Measurements from ENCODE around the gene TSR1. TPM values are rescaled to one million over a fixed set of nuclear protein-coding genes. Genes with fewer than 3 reads are reported as not detected.

TSR1 gene
- total RNA-seq, 1 donor from 2014 or later = 17.7 TPM

DNA sequence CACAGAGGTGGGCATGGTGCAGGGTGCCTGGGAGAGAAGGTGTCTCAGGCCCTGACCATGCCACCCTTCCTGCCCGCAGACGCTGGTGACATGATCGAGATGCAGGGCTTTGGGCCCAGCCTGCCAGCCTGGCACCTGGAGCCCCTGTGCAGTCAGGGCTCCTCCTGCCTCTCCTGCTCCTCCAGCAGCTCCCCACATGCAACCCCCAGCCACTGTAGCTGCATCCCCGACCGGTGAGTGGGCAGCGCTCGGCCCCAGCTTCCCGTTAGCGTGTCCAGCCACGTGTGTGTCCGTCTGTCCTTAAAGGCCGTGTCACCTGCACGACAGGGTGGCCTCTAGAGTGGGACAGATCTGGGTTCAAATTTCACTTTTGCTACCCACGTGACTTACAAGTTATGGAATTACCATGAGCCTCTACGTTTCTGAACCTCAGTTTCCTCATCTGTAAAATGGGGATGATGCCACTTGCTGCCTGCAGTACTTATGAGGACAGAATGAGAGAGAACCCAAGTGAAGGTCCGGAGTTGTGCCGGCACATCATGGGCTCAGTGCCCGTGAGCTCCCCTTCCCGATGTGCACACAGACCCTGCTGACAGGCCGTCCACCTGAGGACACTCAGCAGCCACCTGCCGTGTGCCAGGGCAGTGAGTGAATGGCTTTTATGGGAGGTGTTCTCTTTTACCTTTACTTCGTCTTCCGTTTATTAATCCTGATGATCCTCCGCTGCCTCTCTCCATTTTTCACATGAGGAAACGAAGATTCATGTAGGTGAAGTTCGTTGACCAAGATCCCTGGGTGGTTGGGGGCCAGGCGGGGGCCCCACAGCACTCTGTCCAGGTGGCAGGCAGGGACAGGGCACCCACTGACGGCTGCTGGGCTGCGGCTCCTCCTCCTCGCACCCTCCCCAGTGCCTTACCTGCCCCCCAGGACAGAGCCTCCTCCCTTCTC is 35.2 kb upstream of the TSR1 start:
- no peaks in the 10 kb centered on the region for H3K27me3 ChIP-seq
- no peak overlapping the region for H3K4me3 ChIP-seq
- H3K9me3 ChIP-seq = no peaks in the 10 kb centered on the region
- H3K4me1 ChIP-seq = no peaks in the 10 kb centered on the region
- no peak for DNase-seq
- peaks cover 44% of the 10 kb centered on the region for H3K36me3 ChIP-seq
- intact Hi-C loops (cut with DNase I) = no loop called here
- ATAC-seq = no peak
- TF ChIP-seq, protein P1, sequence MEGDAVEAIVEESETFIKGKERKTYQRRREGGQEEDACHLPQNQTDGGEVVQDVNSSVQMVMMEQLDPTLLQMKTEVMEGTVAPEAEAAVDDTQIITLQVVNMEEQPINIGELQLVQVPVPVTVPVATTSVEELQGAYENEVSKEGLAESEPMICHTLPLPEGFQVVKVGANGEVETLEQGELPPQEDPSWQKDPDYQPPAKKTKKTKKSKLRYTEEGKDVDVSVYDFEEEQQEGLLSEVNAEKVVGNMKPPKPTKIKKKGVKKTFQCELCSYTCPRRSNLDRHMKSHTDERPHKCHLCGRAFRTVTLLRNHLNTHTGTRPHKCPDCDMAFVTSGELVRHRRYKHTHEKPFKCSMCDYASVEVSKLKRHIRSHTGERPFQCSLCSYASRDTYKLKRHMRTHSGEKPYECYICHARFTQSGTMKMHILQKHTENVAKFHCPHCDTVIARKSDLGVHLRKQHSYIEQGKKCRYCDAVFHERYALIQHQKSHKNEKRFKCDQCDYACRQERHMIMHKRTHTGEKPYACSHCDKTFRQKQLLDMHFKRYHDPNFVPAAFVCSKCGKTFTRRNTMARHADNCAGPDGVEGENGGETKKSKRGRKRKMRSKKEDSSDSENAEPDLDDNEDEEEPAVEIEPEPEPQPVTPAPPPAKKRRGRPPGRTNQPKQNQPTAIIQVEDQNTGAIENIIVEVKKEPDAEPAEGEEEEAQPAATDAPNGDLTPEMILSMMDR (IDR thresholded peaks at IDR 0.05) = no peak
- no peak overlapping the region for H3K27ac ChIP-seq

DNA sequence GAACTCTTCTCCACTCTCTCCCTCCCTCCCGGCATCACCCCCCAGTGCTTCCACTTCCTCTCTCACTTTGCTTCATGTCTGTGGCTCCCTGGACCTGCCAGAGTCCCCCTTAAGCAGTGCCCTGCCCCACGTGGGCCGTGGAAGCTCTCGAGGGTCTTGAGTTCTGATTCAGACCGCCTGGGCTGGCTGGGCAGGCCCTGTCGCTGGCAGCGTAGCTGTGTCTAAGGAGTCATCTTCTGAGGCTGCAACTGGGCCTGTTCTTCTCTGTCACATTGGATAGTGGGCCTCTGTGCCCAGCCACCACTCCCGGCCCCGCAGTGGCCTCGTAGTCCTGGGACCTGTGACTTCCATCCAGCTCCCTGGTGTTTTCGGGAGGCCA is 33.9 kb upstream of the TSR1 start:
- no peak for ATAC-seq
- H3K27me3 ChIP-seq = no peaks in the 10 kb centered on the region
- no peak overlapping the region for H3K4me3 ChIP-seq
- DNase-seq = no peak
- intact Hi-C loops (cut with DNase I) = no loop called here
- H3K4me1 ChIP-seq = no peaks in the 10 kb centered on the region
- H3K27ac ChIP-seq = no peak overlapping the region
- TF ChIP-seq, protein P1 (IDR thresholded peaks at IDR 0.05) = no peak
- H3K9me3 ChIP-seq = no peaks in the 10 kb centered on the region
- H3K36me3 ChIP-seq = peaks cover 45% of the 10 kb centered on the region

DNA sequence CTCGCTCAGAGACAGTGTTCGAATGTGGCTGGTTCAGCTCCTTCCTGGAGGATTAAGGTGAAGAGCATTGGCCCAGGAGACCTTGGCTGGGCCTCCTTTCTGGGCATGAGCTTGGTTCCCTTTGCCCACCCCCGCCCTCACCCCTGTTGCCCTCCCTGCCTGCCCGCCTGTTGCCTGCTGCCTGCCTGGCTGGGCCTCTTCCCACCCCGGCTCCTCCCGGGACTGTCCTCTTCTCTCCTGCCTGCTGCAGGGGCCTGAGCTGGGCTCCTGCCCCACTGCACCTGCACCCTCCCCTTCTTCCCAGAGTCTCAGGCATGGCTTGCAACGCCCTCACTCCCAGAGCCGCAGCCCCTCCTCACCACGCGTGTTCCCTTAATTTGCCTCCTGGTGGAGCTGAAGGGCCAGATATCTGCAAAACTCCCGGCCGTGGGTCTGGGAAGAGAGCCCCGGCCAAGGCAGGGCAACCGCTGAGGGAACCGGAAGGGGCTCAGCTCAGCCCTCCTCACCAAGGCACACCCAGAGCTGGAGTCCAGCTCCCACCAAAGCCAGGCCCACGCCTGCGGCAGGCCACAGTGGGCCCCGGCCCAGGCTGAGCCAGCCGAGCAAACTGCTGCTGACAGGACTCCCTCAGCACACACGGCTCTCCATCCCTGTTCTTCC is 33.4 kb upstream of the TSR1 start:
- Histone ChIP-seq H3K27ac (no peak overlapping the region), H3K27me3 (no peaks in the 10 kb centered on the region), H3K9me3 (no peaks in the 10 kb centered on the region), H3K4me3 (no peak overlapping the region), H3K36me3 (peaks cover 43% of the 10 kb centered on the region), H3K4me1 (no peaks in the 10 kb centered on the region)
- ATAC-seq (no peak), DNase-seq (no peak)
- TF ChIP-seq, protein P1 (IDR thresholded peaks at IDR 0.05) = no peak
- intact Hi-C loops (cut with DNase I) = no loop called here

DNA sequence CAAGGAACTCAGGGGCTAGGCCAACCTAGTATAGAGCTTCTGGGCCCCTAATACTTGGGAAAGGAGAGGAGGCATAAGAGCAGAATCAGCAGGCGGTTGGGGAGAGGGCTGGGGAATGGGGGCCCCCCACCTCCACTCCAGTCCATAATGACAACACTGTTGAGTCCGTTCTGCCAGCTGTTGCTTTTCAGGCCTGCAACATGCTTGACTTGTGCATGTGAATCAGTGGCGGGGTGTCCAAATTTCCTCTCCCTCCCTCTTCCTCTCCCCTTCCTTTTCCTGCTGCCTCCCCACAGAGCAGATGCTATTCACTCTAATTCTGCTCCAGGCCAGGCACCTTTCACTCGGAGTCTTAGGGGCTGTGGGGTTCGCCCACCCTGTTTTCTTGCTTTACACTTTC is 32.8 kb upstream of the TSR1 start:
- intact Hi-C loops (cut with DNase I) = no loop called here
- Histone ChIP-seq H3K27me3 (no peaks in the 10 kb centered on the region), H3K36me3 (peaks cover 45% of the 10 kb centered on the region), H3K4me1 (no peaks in the 10 kb centered on the region), H3K4me3 (no peak overlapping the region), H3K9me3 (no peaks in the 10 kb centered on the region), H3K27ac (no peak overlapping the region)
- TF ChIP-seq, protein P1 (IDR thresholded peaks at IDR 0.05) = no peak
- DNase-seq = no peak
- no peak for ATAC-seq

DNA sequence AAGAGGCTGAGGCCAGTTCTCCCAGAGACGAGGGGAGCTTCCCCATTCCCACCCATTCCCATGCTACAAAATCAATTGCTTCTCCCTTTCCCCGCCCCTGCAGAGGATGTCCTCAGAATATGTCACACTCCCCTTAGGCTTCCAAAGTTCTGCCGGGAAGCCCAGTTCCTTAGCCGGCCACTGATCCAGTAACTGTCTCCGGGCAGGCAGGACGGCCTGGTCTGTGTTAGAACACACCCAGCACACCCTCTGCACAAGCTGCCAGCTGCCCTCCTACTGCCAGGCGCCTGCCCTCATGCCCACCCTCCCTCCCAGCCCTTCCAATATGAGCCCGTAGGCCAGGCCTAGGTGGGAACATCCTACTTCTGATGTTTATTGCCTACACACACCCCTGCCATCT is 32.1 kb upstream of the TSR1 start:
- intact Hi-C loops (cut with DNase I) = no loop called here
- DNase-seq (no peak), ATAC-seq (no peak)
- no peaks in the 10 kb centered on the region for H3K4me1 ChIP-seq
- H3K27me3 ChIP-seq = no peaks in the 10 kb centered on the region
- no peak overlapping the region for H3K27ac ChIP-seq
- H3K36me3 ChIP-seq = peaks cover 45% of the 10 kb centered on the region
- no peaks in the 10 kb centered on the region for H3K9me3 ChIP-seq
- TF ChIP-seq, protein P1 (IDR thresholded peaks at IDR 0.05) = no peak
- no peak overlapping the region for H3K4me3 ChIP-seq
